Astrocyte (in vitro differentiated cells and primary cell): Measurements from ENCODE around the gene C1QL1. TPM values are rescaled to one million over a fixed set of nuclear protein-coding genes. Genes with fewer than 3 reads are reported as not detected.

Experiments
- DNase-seq: peaks from one replicate; pipeline ENCODE4 v3.0.0-alpha.2; 2010; ENCODE audit warnings: low read depth
- FAIRE-seq: peaks from 2 replicates; lab custom pipeline; 2011; peaks lifted over from hg19 to GRCh38; lab: Jason Lieb, UNC
- H2AFZ ChIP-seq: 2 replicates; pipeline ENCODE4 v1.6.0; 2012; ENCODE audit warnings: low read depth, low read length, inconsistent platforms
- H3K27ac ChIP-seq: 2 replicates; pipeline ENCODE4 v1.5.1; 2011; ENCODE audit warnings: low read depth, low read length, inconsistent platforms
- H3K27me3 ChIP-seq: 2 replicates; pipeline ENCODE4 v1.6.0; 2011; ENCODE audit warnings: low read length, inconsistent platforms; ENCODE audit not compliant: insufficient read depth
- H3K36me3 ChIP-seq: 2 replicates; pipeline ENCODE4 v1.5.1; 2011; ENCODE audit warnings: low read length, inconsistent platforms; ENCODE audit not compliant: insufficient read depth
- H3K4me1 ChIP-seq: 2 replicates; pipeline ENCODE4 v1.5.1; 2011; ENCODE audit warnings: low read length, inconsistent platforms; ENCODE audit not compliant: insufficient read depth
- H3K4me2 ChIP-seq: 2 replicates; pipeline ENCODE4 v1.6.0; 2012; ENCODE audit warnings: low read length, inconsistent platforms
- H3K4me3 ChIP-seq: 2 replicates; pipeline ENCODE4 v1.5.1; 2011; ENCODE audit warnings: low read depth, mild to moderate bottlenecking, low read length, inconsistent platforms; ENCODE audit not compliant: insufficient read depth
- H3K79me2 ChIP-seq: 2 replicates; pipeline ENCODE4 v1.6.0; 2012; ENCODE audit warnings: mild to moderate bottlenecking, low read length, inconsistent platforms; ENCODE audit not compliant: insufficient read depth
- H3K9ac ChIP-seq: 2 replicates; pipeline ENCODE4 v1.6.0; 2012; ENCODE audit warnings: mild to moderate bottlenecking, low read length, inconsistent platforms
- H3K9me3 ChIP-seq: 2 replicates; pipeline ENCODE4 v1.5.1; 2012; ENCODE audit warnings: low read depth, mild to moderate bottlenecking, low read length, inconsistent platforms; ENCODE audit not compliant: insufficient read depth
- H4K20me1 ChIP-seq: 2 replicates; pipeline ENCODE4 v1.6.0; 2012; ENCODE audit warnings: low read length, inconsistent platforms; ENCODE audit not compliant: insufficient read depth
- H3K27ac Mint-ChIP-seq: one replicate; pipeline ENCODE4 v1.8.0; 2021; ENCODE audit warnings: mild to moderate bottlenecking, mixed read lengths; ENCODE audit not compliant: unreplicated experiment
- H3K27me3 Mint-ChIP-seq: one replicate; pipeline ENCODE4 v1.8.0; 2021; ENCODE audit warnings: low read depth, mixed read lengths; ENCODE audit not compliant: unreplicated experiment
- H3K36me3 Mint-ChIP-seq: one replicate; pipeline ENCODE4 v1.8.0; 2021; ENCODE audit warnings: low read depth, mixed read lengths; ENCODE audit not compliant: unreplicated experiment
- H3K4me1 Mint-ChIP-seq: one replicate; pipeline ENCODE4 v1.8.0; 2021; ENCODE audit warnings: low read depth, mixed read lengths; ENCODE audit not compliant: unreplicated experiment
- H3K4me3 Mint-ChIP-seq: one replicate; pipeline ENCODE4 v1.8.0; 2021; ENCODE audit warnings: mild to moderate bottlenecking, moderate library complexity, mixed read lengths; ENCODE audit not compliant: unreplicated experiment
- H3K9me3 Mint-ChIP-seq: one replicate; pipeline ENCODE4 v1.8.0; 2021; ENCODE audit warnings: mild to moderate bottlenecking, mixed read lengths; ENCODE audit not compliant: unreplicated experiment
- EZH2 ChIP-seq: IDR thresholded peaks from 2 replicates; pipeline ENCODE4 v1.6.1; 2012; ENCODE audit warnings: mild to moderate bottlenecking, low read length, inconsistent platforms; ENCODE audit not compliant: insufficient read depth
- total RNA-seq: library from RNA; stranded (reverse); gene quantifications from 2 replicates; pipeline ENCODE4 v1.2.1, GENCODE V29; 2021
- TF ChIP-seq, protein P1 (sequence below): IDR thresholded peaks from 2 replicates; pipeline ENCODE4 v1.5.1; 2011; ENCODE audit warnings: low read depth, mild to moderate bottlenecking, inconsistent platforms, low read length, moderate library complexity; ENCODE audit not compliant: insufficient read depth

Gene C1QL1
- total RNA-seq, 1 donor from 2014 or later: not detected

GRCh38 chr17:45009676-45010467, 41.8 kb upstream of the C1QL1 start:
- TF ChIP-seq, protein P1, sequence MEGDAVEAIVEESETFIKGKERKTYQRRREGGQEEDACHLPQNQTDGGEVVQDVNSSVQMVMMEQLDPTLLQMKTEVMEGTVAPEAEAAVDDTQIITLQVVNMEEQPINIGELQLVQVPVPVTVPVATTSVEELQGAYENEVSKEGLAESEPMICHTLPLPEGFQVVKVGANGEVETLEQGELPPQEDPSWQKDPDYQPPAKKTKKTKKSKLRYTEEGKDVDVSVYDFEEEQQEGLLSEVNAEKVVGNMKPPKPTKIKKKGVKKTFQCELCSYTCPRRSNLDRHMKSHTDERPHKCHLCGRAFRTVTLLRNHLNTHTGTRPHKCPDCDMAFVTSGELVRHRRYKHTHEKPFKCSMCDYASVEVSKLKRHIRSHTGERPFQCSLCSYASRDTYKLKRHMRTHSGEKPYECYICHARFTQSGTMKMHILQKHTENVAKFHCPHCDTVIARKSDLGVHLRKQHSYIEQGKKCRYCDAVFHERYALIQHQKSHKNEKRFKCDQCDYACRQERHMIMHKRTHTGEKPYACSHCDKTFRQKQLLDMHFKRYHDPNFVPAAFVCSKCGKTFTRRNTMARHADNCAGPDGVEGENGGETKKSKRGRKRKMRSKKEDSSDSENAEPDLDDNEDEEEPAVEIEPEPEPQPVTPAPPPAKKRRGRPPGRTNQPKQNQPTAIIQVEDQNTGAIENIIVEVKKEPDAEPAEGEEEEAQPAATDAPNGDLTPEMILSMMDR: no peak
- TF ChIP-seq EZH2: no peak
- peak; percentile 58 for DNase-seq
- H3K4me3 Mint-ChIP-seq: no peak overlapping the region

GRCh38 chr17:45008216-45008615, 40.1 kb upstream of the C1QL1 start:
- peaks cover 9% of the 10 kb centered on the region for H3K27me3 ChIP-seq
- TF ChIP-seq, protein P1: no peak
- no peak for TF ChIP-seq EZH2
- no peak for DNase-seq
- H3K79me2 ChIP-seq: no peaks in the 10 kb centered on the region
- FAIRE-seq: no peak
- H3K9ac ChIP-seq: no peak overlapping the region
- Mint-ChIP-seq H3K4me3 (no peak overlapping the region), H3K4me1 (no peaks in the 10 kb centered on the region), H3K27me3 (peaks cover 54% of the 10 kb centered on the region), H3K27ac (no peak overlapping the region), H3K36me3 (no peaks in the 10 kb centered on the region), H3K9me3 (no peaks in the 10 kb centered on the region)
- H4K20me1 ChIP-seq: no peaks in the 10 kb centered on the region
- H3K27ac ChIP-seq: no peak overlapping the region
- H2AFZ ChIP-seq: no peak overlapping the region
- H3K4me3 ChIP-seq: no peak overlapping the region
- H3K4me1 ChIP-seq: no peaks in the 10 kb centered on the region
- H3K4me2 ChIP-seq: no peak overlapping the region
- no peaks in the 10 kb centered on the region for H3K36me3 ChIP-seq
- no peaks in the 10 kb centered on the region for H3K9me3 ChIP-seq

More at GRCh38 chr17:45009676-45010467, 41.8 kb upstream of the C1QL1 start:
- Mint-ChIP-seq H3K27ac (no peak overlapping the region), H3K27me3 (peaks cover 46% of the 10 kb centered on the region), H3K9me3 (no peaks in the 10 kb centered on the region), H3K36me3 (no peaks in the 10 kb centered on the region), H3K4me1 (no peaks in the 10 kb centered on the region)
- peaks cover 2% of the 10 kb centered on the region for H3K27me3 ChIP-seq
- no peak overlapping the region for H3K4me3 ChIP-seq
- no peaks in the 10 kb centered on the region for H4K20me1 ChIP-seq
- no peak for FAIRE-seq
- no peaks in the 10 kb centered on the region for H3K79me2 ChIP-seq
- no peak overlapping the region for H3K27ac ChIP-seq
- H3K9ac ChIP-seq: no peak overlapping the region
- no peak overlapping the region for H2AFZ ChIP-seq
- H3K4me2 ChIP-seq: no peak overlapping the region
- no peaks in the 10 kb centered on the region for H3K4me1 ChIP-seq
- H3K36me3 ChIP-seq: no peaks in the 10 kb centered on the region
- no peaks in the 10 kb centered on the region for H3K9me3 ChIP-seq

DNA sequence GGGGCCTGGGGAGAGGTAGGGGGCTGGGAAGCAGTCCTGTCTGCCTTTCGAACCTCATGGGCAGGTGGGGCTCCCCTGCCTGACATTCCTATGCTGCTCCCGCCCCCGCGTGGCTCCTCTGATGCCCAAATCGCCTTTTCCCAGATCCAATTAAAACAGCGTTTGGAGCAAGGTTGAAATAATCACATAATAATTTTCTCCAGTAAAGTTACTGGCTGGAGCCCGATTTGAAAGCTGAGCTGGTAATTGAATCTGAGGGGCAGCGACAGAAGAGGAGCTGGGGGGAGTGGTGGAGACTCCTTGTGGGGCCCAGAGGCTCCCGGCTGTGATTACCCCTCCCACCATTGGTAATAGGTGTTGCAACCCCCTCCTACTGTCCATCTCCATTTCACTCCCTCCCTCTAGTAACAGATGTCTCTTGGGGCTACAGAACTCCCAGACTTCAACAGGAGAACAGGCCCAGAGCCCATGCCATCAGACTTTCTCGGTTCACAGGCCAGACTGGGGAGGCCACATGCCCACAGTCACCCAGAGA, 38.9 kb upstream of the C1QL1 start:
- H3K4me1 Mint-ChIP-seq: no peaks in the 10 kb centered on the region
- H3K9me3 Mint-ChIP-seq: no peaks in the 10 kb centered on the region
- no peaks in the 10 kb centered on the region for H3K36me3 Mint-ChIP-seq
- FAIRE-seq: no peak
- no peaks in the 10 kb centered on the region for H4K20me1 ChIP-seq
- TF ChIP-seq, protein P1: no peak
- no peak for TF ChIP-seq EZH2
- H3K27me3 ChIP-seq: peaks cover 9% of the 10 kb centered on the region
- no peak overlapping the region for H3K4me2 ChIP-seq
- H2AFZ ChIP-seq: no peak overlapping the region
- H3K9ac ChIP-seq: no peak overlapping the region
- H3K36me3 ChIP-seq: no peaks in the 10 kb centered on the region
- H3K4me3 ChIP-seq: no peak overlapping the region
- no peak for DNase-seq
- H3K4me1 ChIP-seq: no peaks in the 10 kb centered on the region
- no peaks in the 10 kb centered on the region for H3K9me3 ChIP-seq
- H3K4me3 Mint-ChIP-seq: no peak overlapping the region
- no peaks in the 10 kb centered on the region for H3K79me2 ChIP-seq
- no peak overlapping the region for H3K27ac ChIP-seq
- H3K27me3 Mint-ChIP-seq: peaks cover 56% of the 10 kb centered on the region
- no peak overlapping the region for H3K27ac Mint-ChIP-seq
